GM19397 (cell line): ENCODE results near the gene JPH3.

ENCODE experiments used
- ATAC-seq: cut with Tn5 transposase; IDR thresholded peaks from one replicate; pipeline ENCODE4 v1.9.1; 2021; ENCODE audit warnings: mild to moderate bottlenecking, moderate library complexity; ENCODE audit not compliant: unreplicated experiment

Gene JPH3

GRCh38 chr16:87625241-87625797, 23.0 kb downstream of the JPH3 start:
- ATAC-seq = no peak

GRCh38 chr16:87626401-87626800, 24.1 kb downstream of the JPH3 start:
- no peak for ATAC-seq

GRCh38 chr16:87626905-87627304, 24.6 kb downstream of the JPH3 start:
- no peak for ATAC-seq

DNA sequence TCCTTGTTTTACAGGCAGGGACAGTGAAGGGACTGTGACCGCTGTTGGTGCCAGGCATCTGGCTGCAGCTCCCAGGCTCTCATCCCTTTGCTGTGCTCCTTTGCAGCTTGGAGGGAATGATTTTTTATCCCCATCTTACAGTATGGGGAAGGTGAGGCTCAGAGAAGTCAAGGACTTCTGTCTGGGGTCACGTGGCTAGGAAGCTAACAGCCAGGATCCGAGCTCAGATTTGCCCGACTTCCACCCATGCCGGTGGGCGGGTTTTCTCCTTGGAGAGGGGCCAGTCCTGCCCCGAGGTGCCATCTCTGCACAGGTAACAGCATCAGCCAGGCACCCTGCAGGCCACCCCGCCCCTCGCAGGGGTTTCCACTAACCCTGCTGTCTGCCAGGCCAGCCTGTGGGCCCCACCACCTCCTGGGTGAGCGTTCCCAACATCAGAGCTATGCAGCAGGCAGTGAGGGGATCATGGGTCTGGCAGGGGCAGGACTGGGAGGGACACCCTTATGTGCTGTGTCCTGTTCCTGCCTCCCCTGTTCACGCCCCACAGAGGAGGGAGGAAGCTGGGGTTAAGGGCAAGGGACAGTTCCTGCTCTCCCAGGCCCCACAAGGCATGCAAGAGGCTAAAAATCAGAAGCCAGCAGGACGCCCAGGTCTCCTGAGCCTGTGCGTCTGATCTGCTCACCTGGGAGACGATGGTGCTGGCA, 25.4 kb downstream of the JPH3 start:
- ATAC-seq = no peak

GRCh38 chr16:87628246-87628923, 26.1 kb downstream of the JPH3 start:
- no peak for ATAC-seq

DNA sequence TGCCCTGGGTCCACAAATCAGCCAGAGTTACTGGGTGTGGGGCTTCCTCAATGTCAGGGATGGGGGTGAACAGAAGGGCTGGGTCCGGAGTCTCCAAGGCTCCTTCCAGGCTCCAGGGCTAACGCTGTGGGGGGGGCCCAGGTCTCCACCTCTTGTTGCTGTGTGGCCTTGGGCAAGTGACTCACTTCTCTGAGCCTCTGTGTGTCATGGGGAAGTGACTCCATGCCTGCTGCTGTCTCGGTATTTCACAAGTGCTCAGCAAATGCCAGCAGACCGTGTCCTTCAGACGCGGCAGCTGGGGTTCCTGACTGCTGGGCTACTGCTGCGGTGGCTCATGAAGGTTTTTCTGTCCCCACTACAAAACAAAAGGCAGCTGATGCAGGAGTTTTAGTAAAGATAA, 26.6 kb downstream of the JPH3 start:
- no peak for ATAC-seq

DNA sequence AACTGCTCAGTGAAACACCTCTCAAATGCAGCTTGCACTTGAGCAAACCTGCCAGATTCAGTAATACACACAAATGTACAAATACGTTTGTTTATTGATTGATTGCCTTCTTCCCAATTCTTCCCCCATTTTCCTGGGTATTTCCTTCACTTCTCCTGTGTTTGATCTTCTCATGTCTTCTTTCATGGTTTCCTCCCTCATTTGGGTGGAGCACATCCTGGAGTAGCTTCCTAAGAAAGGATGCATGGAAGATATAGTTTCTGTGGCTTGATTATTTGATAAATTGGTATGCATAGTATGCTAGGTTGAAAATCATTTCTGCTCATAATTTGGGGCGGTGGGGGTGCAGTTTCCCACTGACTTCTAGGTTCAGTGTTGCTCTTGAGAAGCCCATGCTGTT, 28.8 kb downstream of the JPH3 start:
- no peak for ATAC-seq

DNA sequence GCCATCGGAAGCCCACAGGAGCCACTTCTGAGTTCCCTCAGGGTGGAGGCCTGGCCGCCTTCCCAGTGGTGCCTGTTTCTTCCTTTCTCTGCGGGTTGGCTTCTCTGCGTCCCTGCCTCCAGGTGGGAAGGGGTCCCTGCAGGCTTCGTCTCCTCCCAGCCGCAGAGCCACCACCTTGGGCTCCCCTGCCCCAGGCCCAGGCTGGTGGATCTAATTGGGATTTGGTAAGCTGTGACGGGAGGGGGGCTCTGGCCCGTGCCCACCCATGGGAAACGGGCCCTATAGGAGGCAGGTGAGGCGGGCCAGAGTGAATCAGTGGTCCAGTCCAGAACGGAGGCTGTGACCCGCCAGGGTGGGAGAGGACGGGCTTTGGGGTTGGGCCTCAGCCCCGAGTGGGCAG, 32.1 kb downstream of the JPH3 start:
- ATAC-seq = no peak

GRCh38 chr16:87635541-87636049, 33.3 kb downstream of the JPH3 start:
- no peak for ATAC-seq

- peak; percentile 44 for ATAC-seq
These were observed 33.9 kb downstream of the JPH3 start for GRCh38 chr16:87636050-87636684.

DNA sequence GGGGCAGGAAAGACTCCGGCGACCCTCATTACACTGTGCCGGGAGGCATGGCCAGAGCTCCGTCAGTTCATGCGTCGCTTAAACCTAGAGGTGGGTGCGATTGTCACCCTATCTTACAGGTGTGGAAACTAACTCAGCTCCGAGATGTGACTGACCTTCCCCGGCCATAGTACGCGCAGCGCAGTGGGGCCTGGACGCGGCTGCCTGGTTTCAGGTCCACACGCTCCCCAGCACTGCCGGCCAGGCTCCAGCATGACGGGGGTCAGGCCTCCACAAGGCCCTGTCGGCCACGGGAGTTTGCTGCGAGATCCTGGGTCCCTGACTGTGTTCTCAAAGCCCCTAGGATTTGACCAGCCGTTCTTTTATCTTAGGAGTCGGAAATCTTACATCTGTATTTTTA, 34.4 kb downstream of the JPH3 start:
- no peak for ATAC-seq

GRCh38 chr16:87637357-87637756, 35.0 kb downstream of the JPH3 start:
- no peak for ATAC-seq

- ATAC-seq = no peak
These were observed 36.4 kb downstream of the JPH3 start for GRCh38 chr16:87638736-87639135.

GRCh38 chr16:87641721-87642120, 39.4 kb downstream of the JPH3 start:
- no peak for ATAC-seq

GRCh38 chr16:87642491-87642890, 40.2 kb downstream of the JPH3 start:
- ATAC-seq = no peak

DNA sequence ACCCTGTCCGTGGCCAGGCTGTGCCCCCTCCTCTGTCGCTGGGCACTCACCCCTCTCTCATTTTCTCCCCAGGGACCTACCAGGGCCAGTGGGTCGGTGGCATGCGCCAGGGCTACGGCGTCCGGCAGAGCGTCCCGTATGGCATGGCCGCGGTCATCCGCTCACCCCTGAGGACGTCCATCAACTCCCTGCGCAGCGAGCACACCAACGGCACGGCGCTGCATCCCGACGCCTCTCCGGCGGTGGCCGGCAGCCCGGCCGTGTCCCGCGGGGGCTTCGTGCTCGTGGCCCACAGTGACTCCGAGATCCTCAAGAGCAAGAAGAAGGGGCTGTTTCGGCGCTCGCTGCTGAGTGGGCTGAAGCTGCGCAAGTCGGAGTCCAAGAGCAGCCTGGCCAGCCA, 41.9 kb downstream of the JPH3 start:
- ATAC-seq = no peak

- ATAC-seq = no peak
These were observed 42.3 kb downstream of the JPH3 start for GRCh38 chr16:87644596-87644995.

GRCh38 chr16:87645802-87646201, 43.5 kb downstream of the JPH3 start:
- ATAC-seq = no peak

- ATAC-seq = no peak
These were observed 45.3 kb downstream of the JPH3 start for GRCh38 chr16:87647431-87648185.

GRCh38 chr16:87648236-87648635, 45.9 kb downstream of the JPH3 start:
- ATAC-seq = no peak
